Mucosa of descending colon (tissue), 3 donors: Measurements from ENCODE around the gene STXBP1. TPM values are rescaled to one million over a fixed set of nuclear protein-coding genes. Genes with fewer than 3 reads are reported as not detected.

Experiments used
- ATAC-seq: fragments of 200-7000 bp; cut with Tn5 transposase; one replicate; pipeline ENCODE4 v1.9.1; 2020; ENCODE audit warnings: mild to moderate bottlenecking, moderate library complexity
- DNase-seq, 3 donors: peaks; one replicate each; pipeline ENCODE4 v3.0.0-alpha.2; 2020
- H3K36me3 ChIP-seq: fragments of 200-600 bp; one replicate; pipeline ENCODE4 v1.8.0; 2021; ENCODE audit warnings: low read depth, mild to moderate bottlenecking
- H3K4me1 ChIP-seq: fragments of 200-600 bp; one replicate; pipeline ENCODE4 v1.8.0; 2021; ENCODE audit warnings: low read depth, mild to moderate bottlenecking
- H3K4me3 ChIP-seq: fragments of 200-600 bp; one replicate; pipeline ENCODE4 v1.8.0; 2021; ENCODE audit warnings: mild to moderate bottlenecking
- H3K9me3 ChIP-seq: fragments of 200-600 bp; one replicate; pipeline ENCODE4 v1.8.0; 2021; ENCODE audit warnings: mild to moderate bottlenecking
- CTCF ChIP-seq: fragments of 200-600 bp; IDR thresholded peaks from one replicate; pipeline ENCODE4 v1.8.0; 2022; ENCODE audit warnings: antibody characterized with exemption, mild to moderate bottlenecking
- intact Hi-C, 2 donors: fragments of 100-400 bp; cut with DNase I in 1 of 2; cut with micrococcal nuclease in 1 of 2; formaldehyde crosslinking; loops; one replicate each; pipeline versions ENCODE4 v1.11.0 to v1.11.1; 2022; cut with DNase I, micrococcal nuclease
- total RNA-seq, 3 donors: library from RNA; stranded (reverse); fragmentation: NEBNext Ultra II Directional in 2 of 3; extraction: Animal tissue kit (Norgen Biotek cat#: 25700) in 2 of 3; gene quantifications; one replicate each; pipeline versions ENCODE4 v1.2.1 to v1.2.4, GENCODE V29; 2021 to 2023
- donor health status: DM: no; HTN: no; CAD: no; lungs with moderate emphysema.
- donor health status: DM: no; HTN: no; CAD: no.
- donor health status: DM: no; HTN: yes; CAD: no.

STXBP1 gene
- total RNA-seq, 3 donors from 2014 or later, result 11.8 to 37.1 (median 17.1) TPM

DNA sequence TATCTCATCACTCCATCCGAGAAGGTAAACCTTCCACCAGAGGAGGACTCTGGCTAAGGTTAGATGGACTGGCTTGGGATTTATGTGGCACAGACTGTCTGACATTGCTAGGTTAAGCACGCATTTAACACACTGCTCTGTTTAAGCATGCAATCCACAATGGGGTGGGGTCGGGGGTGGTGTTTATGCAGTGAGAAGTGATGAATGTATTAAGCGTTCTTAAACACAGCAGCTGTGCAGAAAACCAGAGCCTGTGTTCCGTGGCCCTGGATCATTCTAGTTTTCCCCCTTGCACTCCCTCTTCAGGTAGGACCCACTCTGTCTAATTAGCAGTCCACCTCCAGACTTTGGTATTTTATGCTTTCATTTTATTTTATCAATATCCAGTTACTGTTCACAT lies 46.4 kb downstream of the STXBP1 start:
- DNase-seq (no peak), ATAC-seq (no peak)
- intact Hi-C loops, result no loop called here
- TF ChIP-seq CTCF, result no peak
- Histone ChIP-seq H3K4me1 (no peaks in the 10 kb centered on the region), H3K36me3 (no peaks in the 10 kb centered on the region), H3K9me3 (no peaks in the 10 kb centered on the region), H3K4me3 (no peak overlapping the region)

DNA sequence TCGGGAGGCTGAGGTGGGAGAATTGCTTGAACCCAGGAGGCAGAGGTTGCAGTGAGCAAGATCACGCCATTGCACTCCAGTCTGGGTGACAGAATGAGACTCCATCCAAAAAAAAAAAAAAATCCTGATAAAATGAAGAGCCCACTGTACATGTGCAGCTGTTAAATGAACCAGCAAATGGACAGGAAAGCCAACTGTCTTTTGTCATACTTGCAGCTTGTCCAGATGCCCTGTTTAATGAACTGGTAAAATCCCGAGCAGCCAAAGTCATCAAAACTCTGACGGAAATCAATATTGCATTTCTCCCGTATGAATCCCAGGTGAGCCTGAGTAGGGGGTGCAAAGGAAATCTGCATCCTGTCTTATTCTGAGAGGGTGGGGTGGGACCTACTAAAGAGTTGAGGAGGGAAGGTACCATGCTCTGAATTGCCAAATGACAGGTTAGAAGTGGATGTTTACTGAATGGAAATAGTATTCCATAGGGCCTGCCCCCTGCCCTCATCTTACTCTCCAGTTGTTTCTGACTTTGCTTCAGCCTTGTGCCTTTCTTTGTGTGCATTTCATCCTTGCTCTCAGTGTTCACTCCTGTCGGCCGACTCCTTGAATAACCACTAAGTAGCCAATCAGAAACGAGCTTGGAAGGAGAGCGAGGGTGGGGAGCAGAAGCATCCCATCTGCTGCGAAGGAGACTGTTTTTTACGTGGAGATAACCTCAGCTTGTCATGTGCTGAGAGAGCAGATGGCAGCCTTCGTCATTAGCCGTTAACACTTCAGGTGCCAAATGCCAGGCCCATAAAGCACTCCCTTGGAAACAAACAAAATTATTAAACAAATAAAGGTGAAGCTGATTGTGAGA lies 49.0 kb downstream of the STXBP1 start:
- Histone ChIP-seq H3K4me3 (no peak overlapping the region), H3K4me1 (peaks cover 4% of the 10 kb centered on the region), H3K36me3 (no peaks in the 10 kb centered on the region), H3K9me3 (no peaks in the 10 kb centered on the region)
- DNase-seq, result peak in 1 of 3 donors; percentile 64
- peak; percentile 85 for ATAC-seq
- TF ChIP-seq CTCF, result no peak
- intact Hi-C loops, result no loop called here

DNA sequence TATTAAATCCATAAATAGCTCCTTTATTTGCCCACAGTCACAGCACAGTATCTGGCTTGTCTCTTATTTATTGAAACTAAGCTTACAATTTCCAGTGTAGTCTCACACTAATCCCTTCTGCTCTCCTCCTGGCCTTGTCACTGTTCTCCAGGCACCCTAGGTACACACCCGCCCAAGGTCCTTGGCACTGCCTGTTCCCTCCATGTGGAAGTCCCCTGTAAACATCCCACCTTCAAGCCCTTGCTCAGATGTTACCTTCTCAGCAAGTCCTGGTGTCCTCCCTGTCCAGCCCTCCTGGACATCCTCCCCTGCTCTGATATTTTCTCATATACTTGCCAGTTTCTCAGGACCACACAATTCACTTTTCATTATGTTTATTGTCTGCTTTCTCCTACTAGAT lies 50.5 kb downstream of the STXBP1 start:
- ATAC-seq, result peak; percentile 27
- H3K9me3 ChIP-seq, result no peaks in the 10 kb centered on the region
- no peak for DNase-seq
- no peak overlapping the region for H3K4me3 ChIP-seq
- intact Hi-C loops, result no loop called here
- TF ChIP-seq CTCF, result no peak
- H3K36me3 ChIP-seq, result no peaks in the 10 kb centered on the region
- H3K4me1 ChIP-seq, result peaks cover 4% of the 10 kb centered on the region

GRCh38 chr9:127664324-127664677 lies 52.2 kb downstream of the STXBP1 start:
- no peaks in the 10 kb centered on the region for H3K9me3 ChIP-seq
- H3K36me3 ChIP-seq, result no peaks in the 10 kb centered on the region
- DNase-seq, result no peak
- no peak for ATAC-seq
- H3K4me3 ChIP-seq, result no peak overlapping the region
- no peak for TF ChIP-seq CTCF
- peaks cover 4% of the 10 kb centered on the region for H3K4me1 ChIP-seq
- intact Hi-C loops, result no loop called here

DNA sequence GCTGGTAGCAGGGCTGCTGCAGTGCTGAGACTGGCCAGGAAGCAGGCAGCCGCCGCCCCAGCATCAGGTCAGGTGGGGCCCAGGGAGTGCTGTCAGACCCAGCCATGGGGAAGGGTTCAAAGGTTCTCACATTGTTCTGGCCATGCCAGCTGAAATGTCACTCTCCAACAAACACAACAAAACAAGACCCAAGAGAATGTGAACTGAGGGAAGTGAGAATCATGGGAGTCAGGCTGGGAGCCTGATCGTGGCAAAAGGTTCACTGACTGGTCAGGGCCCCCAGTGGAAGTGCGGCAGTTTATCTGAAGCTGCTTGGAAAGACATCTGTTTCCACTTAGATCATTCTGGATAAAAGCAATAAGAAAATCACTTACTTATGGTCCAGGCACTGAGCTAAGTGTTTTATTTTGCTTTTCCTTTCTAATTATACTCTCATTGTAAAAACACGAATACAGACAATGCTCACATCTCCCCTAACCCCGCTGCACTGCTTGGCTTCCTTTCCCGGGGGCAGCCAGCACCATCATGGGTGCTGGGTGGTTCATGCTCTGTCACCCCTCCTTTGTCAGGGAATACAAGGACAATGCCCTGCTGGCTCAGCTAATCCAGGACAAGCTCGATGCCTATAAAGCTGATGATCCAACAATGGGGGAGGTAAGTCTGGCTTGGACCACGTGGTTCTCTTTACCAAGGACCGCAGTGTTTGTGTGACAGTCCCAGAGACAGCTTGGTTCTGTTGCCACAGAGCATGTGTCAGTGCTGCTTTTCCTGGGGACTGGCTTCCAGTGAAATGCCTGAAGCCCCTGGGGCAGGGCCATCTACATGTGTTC lies 52.8 kb downstream of the STXBP1 start:
- Histone ChIP-seq H3K4me3 (no peak overlapping the region), H3K36me3 (no peaks in the 10 kb centered on the region), H3K4me1 (peaks cover 4% of the 10 kb centered on the region), H3K9me3 (no peaks in the 10 kb centered on the region)
- TF ChIP-seq CTCF, result no peak
- peak in 1 of 3 donors; percentile 32 for DNase-seq
- intact Hi-C loops, result no loop called here
- ATAC-seq, result peak; percentile 62
